Mesothelial cell of epicardium (in vitro differentiated cells): ENCODE measurements around the gene ESRRA. TPM values are rescaled to one million over a fixed set of nuclear protein-coding genes. Genes with fewer than 3 reads are reported as not detected.

Source experiments
- DNase-seq, 2 experiments: peaks; one replicate each; pipeline ENCODE4 v3.0.0; 2021; ENCODE audit warnings: low spot score in 2 of 2; ENCODE audit not compliant: unreplicated experiment in 2 of 2
- H3K27ac Mint-ChIP-seq: 2 replicates; pipeline ENCODE4 v1.8.0; 2021; ENCODE audit warnings: mixed read lengths
- H3K27me3 Mint-ChIP-seq: 2 replicates; pipeline ENCODE4 v1.8.0; 2021; ENCODE audit warnings: low read depth, mixed read lengths
- H3K36me3 Mint-ChIP-seq: 2 replicates; pipeline ENCODE4 v1.8.0; 2021; ENCODE audit warnings: mixed read lengths
- H3K4me1 Mint-ChIP-seq: 2 replicates; pipeline ENCODE4 v1.8.0; 2021; ENCODE audit warnings: mixed read lengths
- H3K4me3 Mint-ChIP-seq: 2 replicates; pipeline ENCODE4 v1.8.0; 2021; ENCODE audit warnings: mild to moderate bottlenecking, moderate library complexity, mixed read lengths
- H3K9me3 Mint-ChIP-seq: 2 replicates; pipeline ENCODE4 v1.8.0; 2021; ENCODE audit warnings: mixed read lengths
- CTCF ChIP-seq: fragments of 200-600 bp; sonication (generic); IDR thresholded peaks from one replicate; pipeline ENCODE4 v1.5.0; 2021; ENCODE audit warnings: antibody characterized with exemption; ENCODE audit not compliant: unreplicated experiment
- total RNA-seq: library from RNA; stranded (reverse); gene quantifications from 3 replicates; pipeline ENCODE4 v1.2.1, GENCODE V29; 2021

The ESRRA gene
- total RNA-seq, 1 donor from 2014 or later: 26.6 TPM

- Mint-ChIP-seq H3K4me3 (peak overlapping the region; percentile 96), H3K27me3 (no peaks in the 10 kb centered on the region), H3K27ac (peak overlapping the region; percentile 100), H3K36me3 (peaks cover 5% of the 10 kb centered on the region), H3K9me3 (no peaks in the 10 kb centered on the region), H3K4me1 (peaks cover 24% of the 10 kb centered on the region)
- no peak for TF ChIP-seq CTCF
- DNase-seq: no peak
These were observed 36.3 kb upstream of the ESRRA start for GRCh38 chr11:64268893-64269539.

GRCh38 chr11:64269540-64270220, 35.6 kb upstream of the ESRRA start:
- Mint-ChIP-seq H3K36me3 (peaks cover 5% of the 10 kb centered on the region), H3K4me3 (peak overlapping the region; percentile 96), H3K27me3 (no peaks in the 10 kb centered on the region), H3K27ac (peak overlapping the region; percentile 100), H3K4me1 (peaks cover 17% of the 10 kb centered on the region), H3K9me3 (no peaks in the 10 kb centered on the region)
- peak; percentile 91 to 97 for DNase-seq
- no peak for TF ChIP-seq CTCF

- peaks cover 4% of the 10 kb centered on the region for H3K4me1 Mint-ChIP-seq
- no peak overlapping the region for H3K27ac Mint-ChIP-seq
- no peaks in the 10 kb centered on the region for H3K9me3 Mint-ChIP-seq
- no peak for DNase-seq
- peaks cover 3% of the 10 kb centered on the region for H3K36me3 Mint-ChIP-seq
- no peaks in the 10 kb centered on the region for H3K27me3 Mint-ChIP-seq
- no peak for TF ChIP-seq CTCF
- H3K4me3 Mint-ChIP-seq: no peak overlapping the region
These were observed 30.1 kb upstream of the ESRRA start for GRCh38 chr11:64275031-64275800.

- Mint-ChIP-seq H3K9me3 (no peaks in the 10 kb centered on the region), H3K27me3 (no peaks in the 10 kb centered on the region), H3K36me3 (peaks cover 3% of the 10 kb centered on the region), H3K27ac (no peak overlapping the region), H3K4me1 (peaks cover 4% of the 10 kb centered on the region), H3K4me3 (no peak overlapping the region)
- no peak for TF ChIP-seq CTCF
- DNase-seq: no peak
These were observed 29.5 kb upstream of the ESRRA start for GRCh38 chr11:64275841-64276240.

GRCh38 chr11:64276653-64277431, 28.5 kb upstream of the ESRRA start:
- no peak overlapping the region for H3K27ac Mint-ChIP-seq
- H3K4me3 Mint-ChIP-seq: no peak overlapping the region

More at GRCh38 chr11:64276653-64277431, 28.5 kb upstream of the ESRRA start:
- DNase-seq: no peak
- no peak for TF ChIP-seq CTCF
- no peaks in the 10 kb centered on the region for H3K27me3 Mint-ChIP-seq
- peaks cover 8% of the 10 kb centered on the region for H3K36me3 Mint-ChIP-seq
- peaks cover 3% of the 10 kb centered on the region for H3K4me1 Mint-ChIP-seq
- no peaks in the 10 kb centered on the region for H3K9me3 Mint-ChIP-seq
